Neural cell (in vitro differentiated cells): ENCODE measurements around the gene TTC21B. TPM values are rescaled to one million over a fixed set of nuclear protein-coding genes. Genes with fewer than 3 reads are reported as not detected.

Source experiments
- H2AFZ ChIP-seq: fragments of 200-600, 300-800 bp; sonication (generic), shearing (Covaris generic); 2 replicates; pipeline ENCODE4 v1.6.0; 2014; ENCODE audit warnings: low read depth, mild to moderate bottlenecking, antibody characterized with exemption, low read length, moderate library complexity
- H3F3A ChIP-seq: fragments of 200-600 bp; shearing (Covaris generic); 2 replicates; pipeline ENCODE4 v1.6.1; 2016; ENCODE audit warnings: mild to moderate bottlenecking, moderate library complexity, mixed read lengths, antibody characterized with exemption, low read length; ENCODE audit not compliant: insufficient read depth, poor library complexity, severe bottlenecking
- H3K27ac ChIP-seq: fragments of 200-600, 300-800 bp; sonication (generic), shearing (Covaris generic); 2 replicates; pipeline ENCODE4 v1.5.1; 2014; ENCODE audit warnings: mild to moderate bottlenecking, low read length, moderate library complexity
- H3K27me3 ChIP-seq: fragments of 300-800, 200-600 bp; sonication (generic), shearing (Covaris generic); 2 replicates; pipeline ENCODE4 v1.6.0; 2014; ENCODE audit warnings: mild to moderate bottlenecking, low read depth, low read length, moderate library complexity; ENCODE audit not compliant: insufficient read depth
- H3K36me3 ChIP-seq: fragments of 300-800, 200-600 bp; sonication (generic), shearing (Covaris generic); 2 replicates; pipeline ENCODE4 v1.5.1; 2014; ENCODE audit warnings: mild to moderate bottlenecking, antibody characterized with exemption, low read length, moderate library complexity; ENCODE audit not compliant: insufficient read depth
- H3K4me2 ChIP-seq: fragments of 300-800, 200-600 bp; sonication (generic), shearing (Covaris generic); 2 replicates; pipeline ENCODE4 v1.6.0; 2014; ENCODE audit warnings: mild to moderate bottlenecking, low read length
- H3K4me3 ChIP-seq: fragments of 300-800, 200-600 bp; sonication (generic), shearing (Covaris generic); 2 replicates; pipeline ENCODE4 v1.5.1; 2014; ENCODE audit warnings: mild to moderate bottlenecking, low read length, moderate library complexity
- H3K79me2 ChIP-seq: fragments of 200-600 bp; shearing (Covaris generic); replicated peaks from 2 replicates; pipeline ENCODE4 v1.6.0; 2014; ENCODE audit warnings: mild to moderate bottlenecking, low read length, moderate library complexity; ENCODE audit not compliant: insufficient read depth
- H3K9ac ChIP-seq: fragments of 300-800, 200-600 bp; sonication (generic), shearing (Covaris generic); 2 replicates; pipeline ENCODE4 v1.6.1; 2016; ENCODE audit warnings: mild to moderate bottlenecking, low read length, mixed read lengths
- H3K9me2 ChIP-seq: fragments of 200-600 bp; shearing (Covaris generic); 2 replicates; pipeline ENCODE4 v1.6.1; 2016; ENCODE audit warnings: mild to moderate bottlenecking, low read length, mixed read lengths; ENCODE audit not compliant: insufficient read depth
- H3K9me3 ChIP-seq: fragments of 200-600, 300-800 bp; sonication (generic), shearing (Covaris generic); 2 replicates; pipeline ENCODE4 v1.6.1; 2016; ENCODE audit warnings: mild to moderate bottlenecking, mixed run types, low read length, moderate library complexity, mixed read lengths
- H4K20me1 ChIP-seq: fragments of 200-600 bp; shearing (Covaris generic); 2 replicates; pipeline ENCODE4 v1.6.1; 2016; ENCODE audit warnings: mild to moderate bottlenecking, mixed run types; ENCODE audit not compliant: insufficient read depth
- CTCF ChIP-seq: fragments of 450-650 bp; IDR thresholded peaks from 2 replicates; pipeline ENCODE4 v1.5.1; 2014; ENCODE audit warnings: antibody characterized with exemption, mild to moderate bottlenecking, moderate library complexity; ENCODE audit not compliant: poor library complexity, severe bottlenecking
- EP300 ChIP-seq: fragments of 450-650 bp; conservative IDR thresholded peaks from 2 replicates; pipeline ENCODE4 v1.6.1; 2014; ENCODE audit warnings: antibody characterized with exemption, mild to moderate bottlenecking, moderate library complexity; ENCODE audit not compliant: poor library complexity, severe bottlenecking
- EZH2 ChIP-seq: fragments of 200-600, 300-800 bp; shearing (Covaris generic), sonication (generic); IDR thresholded peaks from 2 replicates; pipeline ENCODE4 v1.6.1; 2014; ENCODE audit warnings: antibody characterized with exemption, low read length, borderline replicate concordance, mild to moderate bottlenecking; ENCODE audit not compliant: insufficient read depth, poor library complexity, severe bottlenecking
- MXI1 ChIP-seq: fragments of 450-650 bp; conservative IDR thresholded peaks from 2 replicates; pipeline ENCODE4 v1.6.1; 2014; ENCODE audit warnings: antibody characterized with exemption, mild to moderate bottlenecking; ENCODE audit not compliant: poor library complexity, severe bottlenecking
- POLR2AphosphoS5 ChIP-seq: IDR thresholded peaks from 2 replicates; pipeline ENCODE4 v1.6.1; 2012
- RAD21 ChIP-seq: fragments of 450-650 bp; conservative IDR thresholded peaks from 2 replicates; pipeline ENCODE4 v1.6.1; 2014; ENCODE audit warnings: antibody characterized with exemption, mild to moderate bottlenecking, moderate library complexity
- REST ChIP-seq: IDR thresholded peaks from 2 replicates; pipeline ENCODE4 v1.6.1; 2012; ENCODE audit warnings: borderline replicate concordance
- SMC3 ChIP-seq: fragments of 450-650 bp; conservative IDR thresholded peaks from 2 replicates; pipeline ENCODE4 v1.6.1; 2014; ENCODE audit warnings: antibody characterized with exemption, mild to moderate bottlenecking, moderate library complexity; ENCODE audit not compliant: poor library complexity
- TAF1 ChIP-seq: IDR thresholded peaks from 2 replicates; pipeline ENCODE4 v1.6.1; 2012; ENCODE audit warnings: low read depth
- polyA plus RNA-seq: library from polyadenylated mRNA; depleted of rRNA; stranded (reverse); fragments of >200 nt; gene quantifications from 2 replicates; pipeline ENCODE4 v1.2.3, GENCODE V29; 2014

The TTC21B gene
- polyA plus RNA-seq, 1 donor from 2014 or later: 31.1 TPM

GRCh38 chr2:165893556-165893955 is 60.0 kb downstream of the TTC21B start:
- Histone ChIP-seq H3K4me3 (no peak overlapping the region), H3K9ac (no peak overlapping the region), H2AFZ (no peak overlapping the region), H3K27me3 (no peaks in the 10 kb centered on the region), H3K79me2 (no peaks in the 10 kb centered on the region), H3K9me2 (no peaks in the 10 kb centered on the region), H3F3A (no peaks in the 10 kb centered on the region), H3K9me3 (no peaks in the 10 kb centered on the region), H3K36me3 (peaks cover 4% of the 10 kb centered on the region), H3K27ac (no peak overlapping the region), H4K20me1 (no peaks in the 10 kb centered on the region), H3K4me2 (no peak overlapping the region)
- TF ChIP-seq EP300 (no peak), MXI1 (no peak), RAD21 (no peak), TAF1 (no peak), EZH2 (no peak), CTCF (no peak), REST (no peak), POLR2AphosphoS5 (no peak), SMC3 (no peak)

GRCh38 chr2:165892526-165892925 is 61.0 kb downstream of the TTC21B start:
- Histone ChIP-seq H3K27me3 (no peaks in the 10 kb centered on the region), H4K20me1 (no peaks in the 10 kb centered on the region), H3K27ac (no peak overlapping the region), H3K4me2 (no peak overlapping the region), H2AFZ (no peak overlapping the region), H3K36me3 (peaks cover 4% of the 10 kb centered on the region), H3F3A (no peaks in the 10 kb centered on the region), H3K4me3 (no peak overlapping the region), H3K79me2 (no peaks in the 10 kb centered on the region), H3K9me3 (no peaks in the 10 kb centered on the region), H3K9ac (no peak overlapping the region), H3K9me2 (no peaks in the 10 kb centered on the region)
- TF ChIP-seq TAF1 (no peak), MXI1 (no peak), RAD21 (no peak), POLR2AphosphoS5 (no peak), CTCF (no peak), EZH2 (no peak), SMC3 (no peak), REST (no peak), EP300 (no peak)
